Hippocampal formation (tissue), 2 donors: ENCODE measurements around the gene OR2A25.
"Not testable (repeated sequence)": the region's sequence is repeated elsewhere in the genome, so short reads cannot be mapped to it uniquely, and the experiment has no call there.

Experiments used
- DNase-seq, 2 donors: peaks; one replicate each; lab custom pipeline; 2025; lab: John Stamatoyannopoulos, UW

The OR2A25 gene, protein sequence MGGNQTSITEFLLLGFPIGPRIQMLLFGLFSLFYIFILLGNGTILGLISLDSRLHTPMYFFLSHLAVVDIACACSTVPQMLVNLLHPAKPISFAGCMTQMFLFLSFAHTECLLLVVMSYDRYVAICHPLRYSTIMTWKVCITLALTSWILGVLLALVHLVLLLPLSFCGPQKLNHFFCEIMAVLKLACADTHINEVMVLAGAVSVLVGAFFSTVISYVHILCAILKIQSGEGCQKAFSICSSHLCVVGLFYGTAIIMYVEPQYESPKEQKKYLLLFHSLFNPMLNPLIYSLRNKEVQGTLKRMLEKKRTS

DNA sequence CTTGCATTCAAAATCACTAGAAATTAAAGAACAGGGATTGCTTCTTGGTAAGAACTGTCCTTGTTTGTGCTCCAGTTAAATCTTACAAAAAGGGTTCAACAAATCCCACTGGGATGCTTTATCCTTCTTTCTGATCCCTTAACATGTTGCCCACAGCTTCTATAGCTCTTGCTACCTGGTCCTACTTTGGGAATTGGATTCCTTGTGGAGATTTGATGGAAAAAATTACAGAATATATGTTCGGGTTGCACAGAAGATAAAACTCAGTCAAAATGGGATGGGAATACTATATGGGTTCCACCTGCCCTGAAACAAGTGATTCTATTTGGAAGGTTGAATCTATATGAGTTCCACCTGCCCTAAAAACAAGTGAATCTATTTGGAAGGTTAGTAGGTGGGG lies at the start of gene OR2A25:
OR2A25 (plus strand) TSS at position 301 of the 400 bp plus-strand sequence. CDS start 4,409 bp downstream, outside the sequence.
- no peak for DNase-seq

DNA sequence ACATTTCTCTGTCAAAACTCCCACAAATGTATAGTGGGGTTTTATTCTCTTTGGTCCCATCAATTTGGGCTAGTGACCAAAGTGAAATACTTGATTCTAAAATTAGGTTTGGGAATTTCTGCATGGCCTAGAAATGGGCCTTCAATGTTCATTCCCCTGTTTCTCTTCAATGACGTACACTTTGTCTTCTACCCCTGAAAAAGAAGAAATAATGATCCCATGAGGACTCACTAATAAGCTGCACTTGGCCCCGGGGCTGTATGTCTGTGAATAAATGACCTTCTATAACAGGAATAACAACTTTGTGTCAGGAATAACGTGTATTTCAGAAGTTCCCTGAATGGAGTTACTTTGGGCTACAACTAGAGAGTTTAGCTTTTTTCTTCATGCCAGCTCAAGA lies 49.3 kb upstream of the OR2A25 start:
- DNase-seq = no peak

DNA sequence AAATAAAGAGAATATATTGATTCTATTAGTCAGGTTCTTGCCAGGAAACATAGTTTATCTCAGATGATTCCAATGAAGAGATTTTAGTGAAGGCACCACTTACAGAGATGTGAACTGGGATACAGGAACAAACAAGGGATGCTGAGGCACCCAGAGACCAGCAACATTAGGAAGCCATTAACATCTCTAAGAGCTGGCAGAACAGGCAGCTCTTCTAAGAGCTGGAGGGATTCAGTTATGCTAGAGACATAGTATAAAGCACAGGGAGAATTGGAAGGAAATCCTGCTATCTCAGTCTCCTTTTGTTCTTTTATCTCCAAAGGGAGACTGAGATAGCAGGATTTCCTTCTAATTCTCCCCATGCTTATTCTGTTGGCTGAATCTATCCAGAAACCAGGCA lies 47.4 kb upstream of the OR2A25 start:
- DNase-seq = no peak

DNA sequence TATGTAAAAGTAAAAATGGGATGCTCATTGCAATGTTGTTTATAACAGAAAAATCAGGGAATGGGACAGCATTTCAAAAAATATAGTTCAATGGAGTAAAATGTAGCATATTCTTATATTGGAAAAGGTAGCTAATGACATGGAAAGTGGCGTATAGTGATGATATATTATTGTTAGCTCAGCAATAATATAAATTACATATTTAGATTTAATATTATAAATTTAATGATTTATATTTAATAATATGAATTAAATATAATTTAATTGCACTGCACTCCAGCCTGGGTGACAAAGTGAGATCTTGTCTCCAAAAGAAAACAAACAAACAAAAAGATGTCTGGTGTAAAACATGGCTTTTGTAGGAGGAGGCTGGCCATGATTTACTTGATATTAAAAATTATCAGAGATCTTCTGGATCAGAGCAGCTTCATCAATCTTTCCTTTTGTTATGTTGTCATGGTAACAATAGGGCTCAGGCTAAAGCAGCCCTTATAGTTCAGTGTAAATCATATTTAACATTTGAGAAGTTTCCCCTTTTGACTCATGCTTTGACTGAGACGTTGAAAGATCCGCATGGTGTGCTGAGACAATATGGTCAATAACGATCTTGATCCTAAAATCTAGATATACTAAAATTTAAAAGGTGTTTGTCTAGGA lies 46.3 kb upstream of the OR2A25 start:
- DNase-seq = no peak

DNA sequence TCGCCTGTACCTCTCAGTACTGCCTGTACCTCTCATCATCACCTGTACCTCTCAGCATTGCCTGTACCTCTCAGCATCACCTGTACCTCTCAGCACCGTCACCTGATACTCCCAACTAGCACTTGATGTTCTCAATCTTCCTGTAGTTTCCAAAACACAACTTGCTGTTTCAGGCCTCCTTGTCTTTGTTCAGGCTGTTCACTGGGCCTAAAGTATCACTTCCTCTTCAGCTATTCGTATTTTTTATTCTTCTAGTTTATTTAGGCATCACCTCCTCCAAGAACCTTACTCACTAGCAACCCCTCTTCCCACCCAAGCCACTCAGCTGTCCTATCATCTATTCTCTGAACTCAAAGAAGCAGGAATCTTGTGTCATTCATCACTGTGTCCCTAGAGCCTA lies 45.4 kb upstream of the OR2A25 start:
- no peak for DNase-seq

DNA sequence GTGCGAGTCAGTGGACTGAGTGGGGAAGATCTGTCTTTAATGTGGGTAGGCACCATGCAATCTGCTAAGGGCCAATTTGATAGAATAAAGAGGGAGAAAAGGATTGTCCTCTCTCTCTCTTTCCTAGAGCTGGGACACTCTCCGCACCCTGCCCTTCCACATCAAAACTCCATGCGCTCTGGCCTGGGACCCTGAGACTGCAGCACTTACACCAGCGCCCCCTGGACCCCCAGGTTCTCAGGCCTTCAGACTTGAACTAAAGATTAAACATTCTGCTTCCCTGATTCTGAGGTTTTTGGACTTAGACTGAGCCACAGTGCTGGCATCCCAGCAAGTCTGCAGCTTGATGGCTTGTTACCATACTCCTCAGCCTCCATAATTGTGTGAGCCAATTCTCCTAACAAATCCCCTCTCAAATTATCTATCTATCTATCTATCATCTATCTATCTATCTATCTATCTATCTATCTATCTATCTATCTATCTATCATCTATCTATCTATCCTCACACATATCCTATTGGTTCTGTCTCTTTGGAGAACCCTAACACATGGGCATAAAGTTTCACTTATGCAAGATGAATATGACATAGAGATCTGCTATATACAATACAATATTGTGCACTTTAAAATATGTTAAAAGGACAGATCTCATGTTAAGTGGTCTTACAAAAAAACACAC lies 43.3 kb upstream of the OR2A25 start:
- DNase-seq = no peak

DNA sequence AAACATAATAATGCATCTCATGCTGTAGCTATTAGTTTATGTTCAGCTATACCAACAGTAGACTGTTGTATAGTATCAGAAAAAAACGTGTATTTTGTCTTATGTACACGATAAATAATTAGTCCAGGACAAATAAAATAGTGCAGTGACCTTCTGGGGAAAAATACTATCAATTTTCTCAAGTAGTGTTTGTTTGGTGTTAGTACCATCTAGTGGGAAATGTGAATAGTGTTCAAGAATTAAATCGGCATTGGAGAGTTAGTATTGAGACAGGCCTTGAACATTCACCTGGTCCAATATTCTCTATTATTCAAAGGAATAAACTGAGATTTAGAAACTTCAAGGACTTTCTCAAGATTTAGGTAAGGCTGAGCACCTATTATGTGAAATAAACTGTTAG lies 42.5 kb upstream of the OR2A25 start:
- DNase-seq = peak in 1 of 2 donors; percentile 64

DNA sequence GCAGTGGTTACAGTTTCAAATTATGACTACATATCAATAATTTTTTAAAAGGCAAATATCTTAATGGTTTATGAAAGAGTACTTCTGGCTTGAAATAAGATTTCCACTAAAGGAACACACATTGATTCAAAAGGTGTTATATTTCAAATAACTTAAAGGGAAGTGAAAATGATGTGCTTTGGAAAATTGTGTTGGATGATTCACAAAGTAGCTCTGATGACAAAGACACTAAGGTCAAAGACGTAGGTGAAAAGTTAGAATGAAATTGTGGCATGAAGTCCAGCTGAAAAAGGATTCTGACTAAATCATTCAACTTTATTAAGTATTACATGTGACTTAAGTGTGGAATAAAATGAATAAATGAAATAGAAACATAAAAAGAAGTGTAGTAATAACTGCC lies 41.6 kb upstream of the OR2A25 start:
- DNase-seq = no peak

DNA sequence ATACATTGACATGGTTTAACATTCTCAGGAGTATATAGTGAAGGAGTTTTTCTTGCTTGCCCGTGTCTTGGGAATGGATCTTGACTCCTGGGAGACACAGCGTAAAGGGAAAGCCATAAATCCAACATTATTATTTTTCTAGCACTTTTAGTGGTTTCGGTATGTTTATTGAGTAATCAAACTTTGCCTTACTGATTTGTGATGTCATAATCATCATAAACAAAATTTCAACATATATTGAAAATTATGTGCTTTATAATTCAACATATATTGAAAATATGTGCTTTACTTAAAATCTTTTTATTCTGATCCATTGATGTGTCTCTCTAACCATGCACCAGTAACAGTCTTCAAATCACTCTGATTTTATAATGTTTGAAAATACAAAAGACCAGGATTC lies 41.1 kb upstream of the OR2A25 start:
- no peak for DNase-seq

DNA sequence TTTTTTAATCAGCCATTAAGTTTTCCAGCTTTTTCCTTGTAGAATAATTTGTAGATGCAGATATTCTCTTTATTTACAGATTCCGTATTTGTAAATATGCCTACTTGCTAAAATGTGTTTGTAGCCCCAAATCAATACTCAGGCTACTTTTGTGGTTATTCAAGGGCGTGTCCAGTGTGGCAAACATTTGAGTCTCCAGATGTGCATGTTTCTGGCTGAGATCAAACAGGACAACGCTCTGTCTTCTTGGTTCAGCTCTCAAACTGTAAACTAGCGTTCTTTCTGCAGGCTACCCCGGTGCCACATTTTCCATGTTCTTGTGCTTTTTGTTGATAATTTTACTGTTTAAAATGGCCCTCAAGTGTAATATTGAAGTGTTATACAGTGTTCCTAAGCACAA lies 37.1 kb upstream of the OR2A25 start:
- DNase-seq = no peak

DNA sequence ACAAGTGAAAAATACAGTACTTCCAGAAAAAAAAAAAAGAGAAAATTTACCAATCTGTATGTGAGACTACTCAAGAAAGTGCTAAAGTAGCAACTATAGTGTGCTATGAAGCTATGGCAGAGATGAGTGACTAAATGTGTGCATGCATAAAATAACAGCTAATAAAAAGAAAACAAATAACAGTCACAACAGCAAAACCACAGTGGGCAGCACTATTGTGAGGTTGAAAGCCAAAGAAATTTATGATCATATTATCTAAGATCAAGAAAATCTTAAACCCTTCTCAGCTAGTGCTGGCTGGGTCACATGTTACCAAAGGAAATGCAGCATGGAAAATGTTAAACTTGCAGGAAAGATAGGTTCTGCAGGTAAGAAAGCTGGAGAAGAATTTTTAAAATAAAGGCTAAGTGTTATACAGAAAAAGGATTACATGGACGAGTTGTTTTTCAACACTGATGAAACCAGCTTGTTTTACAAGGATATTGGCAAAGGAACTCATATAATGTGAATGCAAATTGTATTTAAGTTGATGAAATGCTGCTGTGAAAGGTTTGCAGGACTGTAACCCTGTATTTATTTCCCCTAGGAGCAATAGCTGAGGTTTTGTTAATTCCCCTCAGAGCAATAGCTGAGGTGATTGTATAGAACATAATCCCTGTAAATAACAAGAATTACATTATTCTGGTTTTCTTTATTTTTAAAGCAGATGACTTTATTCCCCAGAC lies 36.5 kb upstream of the OR2A25 start:
- no peak for DNase-seq

DNA sequence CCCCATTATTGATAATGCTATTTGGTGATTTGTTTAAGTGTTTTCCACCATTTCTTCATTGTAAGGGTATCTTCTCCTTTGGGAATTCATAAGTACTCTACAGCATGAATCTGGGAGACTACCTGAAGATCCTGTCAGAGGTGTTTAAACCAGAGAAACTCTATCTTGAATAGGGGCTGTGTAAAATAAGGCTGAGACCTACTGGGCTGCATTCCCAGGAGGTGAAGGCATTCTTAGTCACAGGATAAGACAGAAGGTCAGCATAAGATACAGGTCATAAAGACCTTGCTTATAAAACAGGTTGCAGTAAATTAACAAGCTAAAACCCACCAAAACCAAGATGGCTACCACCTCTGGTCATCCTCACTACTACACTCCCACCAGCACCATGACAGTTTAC lies 34.2 kb upstream of the OR2A25 start:
- DNase-seq = no peak

DNA sequence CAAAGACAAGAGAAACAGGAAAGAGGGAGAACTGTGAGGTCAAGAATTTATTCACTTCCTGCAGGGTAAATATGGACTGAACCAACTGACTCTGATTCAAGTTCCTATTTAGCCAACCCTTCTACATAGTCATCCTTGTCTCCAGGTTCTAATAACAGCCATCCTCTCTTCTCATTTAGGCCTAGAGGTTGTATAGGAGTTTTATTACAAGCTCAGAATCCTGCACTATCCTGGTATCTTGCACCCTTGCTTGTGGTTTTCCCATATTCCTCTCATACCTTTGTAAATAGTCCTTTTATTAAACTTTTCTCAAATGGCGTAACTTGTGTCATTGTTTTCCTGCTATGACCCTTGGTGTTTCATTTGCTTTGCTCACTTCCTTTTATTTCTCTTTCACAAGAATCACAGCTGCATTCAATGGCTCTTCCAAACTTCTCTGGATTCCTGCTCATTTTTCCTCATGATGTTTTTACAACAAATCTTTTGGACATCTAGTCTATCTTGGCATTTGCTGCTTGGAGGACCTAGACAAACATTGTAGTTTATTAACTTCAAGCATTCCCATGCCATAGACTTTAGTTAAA lies 33.2 kb upstream of the OR2A25 start:
- DNase-seq = no peak

DNA sequence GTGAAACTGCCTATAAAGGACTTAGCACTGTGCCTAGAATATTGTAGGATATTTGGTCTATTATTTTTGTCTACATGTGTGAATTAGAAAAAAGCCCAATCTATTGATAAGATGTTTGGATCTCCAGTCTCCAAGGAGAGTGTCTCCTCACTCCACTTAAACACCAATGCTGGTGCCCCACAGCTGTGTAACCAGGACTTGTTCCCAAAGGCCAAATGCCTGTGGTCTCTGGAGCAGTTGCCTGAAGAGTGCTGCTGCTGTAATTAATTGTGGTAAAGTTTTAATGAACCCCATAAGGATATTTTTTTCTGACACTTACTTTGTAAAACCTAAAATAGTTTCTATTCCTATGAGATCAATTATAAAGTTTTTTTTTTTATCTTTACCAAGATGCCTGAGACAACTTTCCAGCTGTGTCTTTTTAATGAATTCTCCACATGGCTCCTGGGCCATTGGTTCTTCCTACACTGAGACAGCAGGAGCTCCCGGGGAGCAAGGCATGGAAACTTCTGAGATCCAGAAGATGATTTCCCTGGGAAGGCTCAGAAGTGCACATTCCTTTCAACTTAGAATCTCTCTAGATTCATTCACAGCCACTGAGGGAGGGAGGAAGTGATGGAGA lies 32.1 kb upstream of the OR2A25 start:
- DNase-seq = no peak

DNA sequence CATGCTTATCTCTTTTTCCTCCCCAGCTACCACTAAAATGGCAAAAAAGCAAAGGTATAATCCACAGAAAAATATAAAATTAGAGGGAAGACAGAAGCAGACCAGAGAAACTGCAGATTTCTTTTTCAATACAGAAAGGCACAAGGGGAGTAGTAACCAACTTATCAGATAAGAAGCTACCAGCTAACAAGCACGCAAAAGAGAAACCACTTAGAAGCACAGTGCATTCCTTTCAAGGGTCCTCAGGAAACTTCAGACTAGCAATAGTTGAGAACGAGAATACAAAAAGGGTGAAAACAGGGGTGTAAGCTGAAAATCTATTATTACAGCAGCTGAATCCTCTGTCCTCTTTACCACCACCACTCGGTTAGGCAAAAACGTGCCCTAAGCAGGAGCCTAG lies 30.7 kb upstream of the OR2A25 start:
- DNase-seq = no peak

DNA sequence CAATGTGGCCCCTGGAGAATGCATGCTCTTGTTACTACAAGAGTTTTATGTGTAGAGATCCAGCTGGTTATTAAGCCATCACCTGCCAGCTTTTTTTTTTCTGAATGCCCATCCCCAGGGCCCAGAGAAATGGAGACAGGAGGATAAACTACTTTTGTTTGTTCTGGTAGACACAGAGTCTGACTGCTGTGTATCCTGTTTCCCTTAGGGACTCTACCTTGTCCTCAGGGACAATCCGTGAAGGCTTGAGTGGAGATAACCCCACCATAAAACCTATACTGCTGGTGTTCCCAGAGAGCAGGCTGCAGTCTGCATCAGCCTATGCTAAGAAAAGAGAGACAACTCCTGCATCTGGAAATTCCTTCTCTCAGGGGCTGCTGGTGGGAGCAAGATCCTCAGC lies 21.0 kb upstream of the OR2A25 start, which contains the start of gene OR2A5:
OR2A5 (plus strand) TSS at position 301 of the 400 bp plus-strand sequence. CDS start 1,454 bp downstream, outside the sequence.
- no peak for DNase-seq

DNA sequence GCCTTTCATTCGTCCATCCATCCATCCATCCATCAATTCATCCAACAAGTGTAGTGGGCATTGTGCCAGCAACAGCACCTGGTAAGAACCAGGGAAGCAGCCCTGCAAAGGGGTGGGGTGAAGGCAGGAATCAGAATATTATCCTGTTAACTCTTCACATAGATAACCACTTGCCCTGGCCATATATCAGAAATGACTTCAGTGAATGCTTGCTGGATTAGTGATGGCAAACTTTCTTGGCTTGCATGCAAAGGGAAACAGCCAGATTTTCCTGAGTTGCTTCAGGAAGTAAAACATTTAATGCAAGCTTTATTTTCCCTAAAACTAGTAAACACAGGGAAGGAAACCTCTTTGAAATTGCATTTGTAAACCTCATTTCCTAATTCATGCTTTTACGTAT lies 20.1 kb upstream of the OR2A25 start:
- no peak for DNase-seq

DNA sequence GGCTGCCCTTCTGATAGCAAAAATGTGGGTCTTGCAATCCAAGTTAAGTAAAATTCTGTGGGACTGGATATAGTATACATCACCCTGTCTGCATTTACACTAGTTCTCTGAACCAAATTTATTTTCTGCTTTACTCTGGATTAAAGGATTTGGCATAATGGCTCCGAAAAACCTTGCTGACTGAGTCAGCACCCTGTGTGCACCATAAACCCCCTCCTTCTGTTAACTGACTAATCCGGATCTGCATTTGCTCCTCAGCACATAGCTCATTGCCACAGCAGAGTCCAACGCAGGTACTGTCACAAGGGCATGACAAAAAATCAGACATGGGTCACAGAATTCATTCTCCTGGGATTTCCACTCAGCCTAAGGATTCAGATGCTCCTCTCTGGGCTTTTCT lies 19.5 kb upstream of the OR2A25 start:
- no peak for DNase-seq

DNA sequence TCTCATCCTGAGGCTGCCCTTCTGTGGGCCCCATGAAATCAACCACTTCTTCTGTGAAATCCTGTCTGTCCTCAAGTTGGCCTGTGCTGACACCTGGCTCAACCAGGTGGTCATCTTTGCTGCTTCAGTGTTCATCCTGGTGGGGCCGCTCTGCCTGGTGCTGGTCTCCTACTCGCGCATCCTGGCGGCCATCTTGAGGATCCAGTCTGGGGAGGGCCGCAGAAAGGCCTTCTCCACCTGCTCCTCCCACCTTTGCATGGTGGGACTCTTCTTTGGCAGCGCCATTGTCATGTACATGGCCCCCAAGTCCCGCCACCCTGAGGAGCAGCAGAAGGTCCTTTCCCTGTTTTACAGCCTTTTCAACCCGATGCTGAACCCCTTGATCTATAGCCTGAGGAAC lies 18.7 kb upstream of the OR2A25 start:
- DNase-seq = not testable (repeated sequence)

DNA sequence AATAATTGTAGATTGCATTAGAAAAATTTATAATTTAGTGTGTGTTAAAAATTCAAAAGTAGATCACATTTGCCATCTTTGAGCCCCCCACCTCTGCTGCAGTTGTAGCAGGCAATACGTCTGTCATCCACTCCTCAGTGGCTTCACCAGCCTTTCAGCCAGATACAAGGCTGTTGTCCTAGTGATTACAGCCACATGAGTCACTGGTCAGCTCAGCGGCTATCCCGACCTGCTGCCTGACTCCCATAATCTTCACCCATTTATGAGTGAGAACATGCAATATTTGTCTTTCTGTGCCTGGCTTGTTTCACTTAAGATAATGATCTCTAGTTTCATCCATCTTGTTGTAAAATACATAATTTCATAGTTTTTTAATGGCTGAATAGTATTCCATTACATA lies 11.7 kb upstream of the OR2A25 start:
- DNase-seq = no peak

DNA sequence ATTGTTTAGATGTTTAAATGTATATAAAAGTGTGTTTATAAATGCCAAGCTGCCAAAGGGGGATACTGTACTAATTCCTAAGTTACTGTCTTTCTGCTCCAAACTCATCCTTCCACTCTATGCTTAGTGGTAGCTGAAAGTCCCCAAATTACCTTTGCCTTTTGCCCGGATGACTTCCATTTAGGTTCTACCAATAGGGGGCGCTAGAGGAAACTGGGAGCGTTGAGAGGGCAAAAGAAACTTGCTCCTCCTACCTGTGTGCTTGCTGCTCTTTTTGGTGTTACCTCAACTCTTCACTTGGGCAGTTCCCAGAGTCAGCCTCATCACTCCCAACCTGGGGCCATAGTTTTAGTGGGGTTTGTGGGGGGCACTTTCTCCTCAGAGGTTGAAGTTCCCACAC lies 5.9 kb upstream of the OR2A25 start:
- no peak for DNase-seq

DNA sequence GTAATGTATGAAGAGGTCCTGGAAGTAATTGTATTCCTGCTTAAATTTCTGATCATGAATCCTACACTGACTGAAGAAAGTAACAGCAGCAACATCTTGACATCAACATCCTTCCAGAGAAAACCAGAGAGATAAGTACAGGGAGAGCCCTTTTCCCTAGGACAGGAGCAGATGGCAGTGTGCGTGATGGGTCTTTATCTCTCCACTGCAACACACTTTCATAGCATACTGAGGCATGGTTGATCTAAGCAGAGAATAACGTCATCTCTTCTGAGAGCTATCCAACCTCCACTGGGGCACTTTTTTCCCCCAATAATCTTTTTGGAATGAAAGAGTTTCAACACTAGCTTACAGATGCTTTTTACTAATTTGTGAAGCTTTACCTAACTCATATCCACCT lies 342 bp downstream of the OR2A25 start:
- peak in 1 of 2 donors; percentile 1 for DNase-seq
